Ovary (tissue), 3 donors: Measurements from ENCODE around the gene MAFF.

Experiments used
- CTCF ChIP-seq, 3 donors: fragments of 450-650 bp in 2 of 3; fragments of 200-600 bp in 1 of 3; IDR thresholded peaks; one replicate each; pipeline versions ENCODE4 v1.5.1 to v1.8.0; 2016 to 2022; ENCODE audit warnings: antibody characterized with exemption in 3 of 3, mild to moderate bottlenecking in 1 of 3
- EP300 ChIP-seq: sonication (generic); formaldehyde crosslinking; IDR thresholded peaks from one replicate; pipeline ENCODE4 v1.6.1; 2017; ENCODE audit warnings: antibody characterized with exemption
- POLR2A ChIP-seq: fragments of 450-650 bp; IDR thresholded peaks from one replicate; pipeline ENCODE4 v1.6.1; 2017; ENCODE audit warnings: antibody characterized with exemption, mild to moderate bottlenecking, moderate library complexity
- donor health status: DM: no; HTN: no; CAD: no.

DNA sequence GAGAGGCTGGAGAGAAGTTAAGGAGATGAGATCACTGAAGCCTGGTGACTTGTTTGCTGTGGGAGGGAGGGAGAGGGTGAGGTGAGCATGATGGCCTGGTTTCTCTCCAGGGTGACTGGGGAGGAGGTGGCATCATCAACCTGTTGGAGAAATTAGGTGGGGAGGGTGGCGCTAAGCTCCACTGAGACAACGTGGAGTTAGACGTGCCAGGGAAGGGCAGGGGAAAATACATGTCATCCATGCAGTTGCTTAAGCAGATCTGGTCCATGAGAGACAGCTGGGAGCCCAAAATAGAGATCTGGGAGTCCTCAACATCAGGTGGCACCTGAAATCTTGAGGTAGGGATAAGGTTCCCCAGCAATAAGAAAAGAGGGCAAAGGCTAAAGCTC is 9.3 kb upstream of the MAFF start:
- TF ChIP-seq CTCF (IDR thresholded peaks at IDR 0.05): no peak
- no peak for TF ChIP-seq POLR2A
- TF ChIP-seq EP300: no peak
